H1 (cell line): ENCODE data around the gene BET1L.

ENCODE experiments used
- CBX8 ChIP-seq: fragments of 300-800, 300-1000 bp; sonication (generic); IDR thresholded peaks from 2 replicates; pipeline ENCODE4 v1.7.1; 2016; ENCODE audit warnings: low read depth, low read length, borderline replicate concordance
- CTCF ChIP-seq, 3 experiments: IDR thresholded peaks; 1 replicate in 2 of 3; 2 replicates in 1 of 3; pipeline versions ENCODE4 v1.5.1 to v1.6.1; 2011; ENCODE audit warnings: low read length in 3 of 3, mild to moderate bottlenecking in 3 of 3, inconsistent platforms in 2 of 3, low read depth in 1 of 3, moderate library complexity in 1 of 3; ENCODE audit not compliant: insufficient read depth in 1 of 3; ENCODE audit errors: control extremely low read depth in 1 of 3
- E2F6 ChIP-seq: IDR thresholded peaks from 2 replicates; pipeline ENCODE4 v1.6.1; 2012; ENCODE audit warnings: inconsistent platforms
- EP300 ChIP-seq, 2 experiments: IDR thresholded peaks; 1 replicate in 1 of 2; 2 replicates in 1 of 2; pipeline ENCODE4 v1.6.1; 2011 to 2012; ENCODE audit warnings: low read depth in 2 of 2, low read length in 2 of 2, mild to moderate bottlenecking in 2 of 2, borderline replicate concordance in 1 of 2, inconsistent platforms in 1 of 2, moderate library complexity in 1 of 2
- EZH2 ChIP-seq: fragments of 200-600 bp; sonication (generic); IDR thresholded peaks from 2 replicates; pipeline ENCODE4 v1.7.1; 2012; ENCODE audit warnings: low read depth, mild to moderate bottlenecking, moderate library complexity, low read length, inconsistent platforms; ENCODE audit not compliant: severe bottlenecking
- NANOG ChIP-seq: IDR thresholded peaks from 2 replicates; pipeline ENCODE4 v1.6.1; 2011; ENCODE audit warnings: low read length, low read depth, mild to moderate bottlenecking, inconsistent platforms; ENCODE audit not compliant: insufficient read depth, poor library complexity, severe bottlenecking
- NRF1 ChIP-seq: IDR thresholded peaks from 2 replicates; pipeline ENCODE4 v1.6.1; 2011; ENCODE audit warnings: mild to moderate bottlenecking, low read depth, low read length, improper control_type of control experiment
- POLR2A ChIP-seq, 2 experiments: IDR thresholded peaks; 1 replicate in 1 of 2; 2 replicates in 1 of 2; pipeline ENCODE4 v1.6.1; 2011; ENCODE audit warnings: low read depth in 2 of 2, low read length in 2 of 2, mild to moderate bottlenecking in 2 of 2; ENCODE audit errors: control extremely low read depth in 1 of 2
- RAD21 ChIP-seq, 2 experiments: IDR thresholded peaks in 1 of 2; conservative IDR thresholded peaks in 1 of 2; 2 replicates each; pipeline ENCODE4 v1.6.1; 2011; ENCODE audit warnings: low read depth in 2 of 2, low read length in 2 of 2, improper control_type of control experiment in 1 of 2, inconsistent platforms in 1 of 2, mild to moderate bottlenecking in 1 of 2, moderate library complexity in 1 of 2
- RFX5 ChIP-seq: IDR thresholded peaks from 2 replicates; pipeline ENCODE4 v1.6.1; 2011; ENCODE audit warnings: low read depth, low read length, improper control_type of control experiment, borderline replicate concordance
- SP1 ChIP-seq: IDR thresholded peaks from 2 replicates; pipeline ENCODE4 v1.6.1; 2011; ENCODE audit warnings: low read depth, low read length
- TBP ChIP-seq: IDR thresholded peaks from 2 replicates; pipeline ENCODE4 v1.6.1; 2011; ENCODE audit warnings: low read depth, low read length, improper control_type of control experiment
- ZNF274 ChIP-seq: IDR thresholded peaks from 2 replicates; pipeline ENCODE4 v1.7.0; 2012; ENCODE audit warnings: low read length, borderline replicate concordance; ENCODE audit errors: extremely low read depth

GRCh38 chr11:209275-210121 lies 2.3 kb upstream of the BET1L start:
- TF ChIP-seq RAD21 (IDR thresholded peaks at IDR 0.05 in 1 of 2, conservative IDR thresholded peaks at IDR 0.05 in 1 of 2; ENCODE audit: low read depth in 2 of 2, low read length in 2 of 2) (no peak), EZH2 (no peak), CTCF (IDR thresholded peaks at IDR 0.05; ENCODE audit: control extremely low read depth in 1 of 3, insufficient read depth in 1 of 3, low read depth in 1 of 3, low read length in 3 of 3) (no peak), EP300 (IDR thresholded peaks at IDR 0.05; ENCODE audit: borderline replicate concordance in 1 of 2, low read depth in 2 of 2, low read length in 2 of 2) (no peak), E2F6 (no peak), POLR2A (IDR thresholded peaks at IDR 0.05; ENCODE audit: control extremely low read depth in 1 of 2, low read depth in 2 of 2, low read length in 2 of 2) (no peak), NRF1 (no peak), RFX5 (no peak), ZNF274 (no peak), TBP (no peak), CBX8 (no peak), NANOG (no peak), SP1 (no peak)
